Osteocyte (in vitro differentiated cells): ENCODE results near the gene DEGS2. TPM values are rescaled to one million over a fixed set of nuclear protein-coding genes. Genes with fewer than 3 reads are reported as not detected.

Source experiments
- DNase-seq: peaks from one replicate; pipeline ENCODE4 v3.0.0; 2021; ENCODE audit warnings: mixed read lengths; ENCODE audit not compliant: unreplicated experiment; ENCODE audit errors: extremely low spot score
- H3K27ac Mint-ChIP-seq: one replicate; pipeline ENCODE4 v1.8.0; 2021; ENCODE audit warnings: mild to moderate bottlenecking, mixed read lengths; ENCODE audit not compliant: unreplicated experiment
- H3K27me3 Mint-ChIP-seq: one replicate; pipeline ENCODE4 v1.8.0; 2021; ENCODE audit warnings: mixed read lengths; ENCODE audit not compliant: unreplicated experiment
- H3K36me3 Mint-ChIP-seq: one replicate; pipeline ENCODE4 v1.8.0; 2021; ENCODE audit warnings: mixed read lengths; ENCODE audit not compliant: unreplicated experiment
- H3K4me1 Mint-ChIP-seq: one replicate; pipeline ENCODE4 v1.8.0; 2021; ENCODE audit warnings: mixed read lengths; ENCODE audit not compliant: unreplicated experiment
- H3K4me3 Mint-ChIP-seq: one replicate; pipeline ENCODE4 v1.8.0; 2021; ENCODE audit warnings: mild to moderate bottlenecking, moderate library complexity, mixed read lengths; ENCODE audit not compliant: unreplicated experiment
- H3K9me3 Mint-ChIP-seq: one replicate; pipeline ENCODE4 v1.8.0; 2021; ENCODE audit warnings: mixed read lengths; ENCODE audit not compliant: unreplicated experiment
- CTCF ChIP-seq: fragments of 200-600 bp; sonication (generic); IDR thresholded peaks from 2 replicates; pipeline ENCODE4 v1.5.0; 2021; ENCODE audit warnings: antibody characterized with exemption, mild to moderate bottlenecking, moderate library complexity
- total RNA-seq: library from RNA; stranded (reverse); gene quantifications from 2 replicates; pipeline ENCODE4 v1.2.1, GENCODE V29; 2021

Gene DEGS2
- total RNA-seq, 1 donor from 2014 or later = 0.19 TPM

GRCh38 chr14:100202712-100203111, 43.3 kb upstream of the DEGS2 start:
- H3K36me3 Mint-ChIP-seq = peaks cover 2% of the 10 kb centered on the region
- no peaks in the 10 kb centered on the region for H3K9me3 Mint-ChIP-seq
- H3K27me3 Mint-ChIP-seq = no peaks in the 10 kb centered on the region
- TF ChIP-seq CTCF = no peak
- no peak overlapping the region for H3K4me3 Mint-ChIP-seq
- H3K4me1 Mint-ChIP-seq = peaks cover 4% of the 10 kb centered on the region
- H3K27ac Mint-ChIP-seq = no peak overlapping the region
- DNase-seq = no peak

- Mint-ChIP-seq H3K9me3 (no peaks in the 10 kb centered on the region), H3K36me3 (no peaks in the 10 kb centered on the region), H3K27me3 (no peaks in the 10 kb centered on the region), H3K4me3 (no peak overlapping the region), H3K4me1 (peaks cover 4% of the 10 kb centered on the region), H3K27ac (no peak overlapping the region)
- DNase-seq = no peak
- no peak for TF ChIP-seq CTCF
Measured at GRCh38 chr14:100201701-100202100, 42.3 kb upstream of the DEGS2 start.

- Mint-ChIP-seq H3K36me3 (no peaks in the 10 kb centered on the region), H3K27me3 (no peaks in the 10 kb centered on the region), H3K4me1 (peaks cover 4% of the 10 kb centered on the region), H3K9me3 (no peaks in the 10 kb centered on the region), H3K27ac (no peak overlapping the region), H3K4me3 (no peak overlapping the region)
- no peak for DNase-seq
- TF ChIP-seq CTCF = no peak
Measured at GRCh38 chr14:100200311-100200710, 40.9 kb upstream of the DEGS2 start.

GRCh38 chr14:100199240-100199860, 39.9 kb upstream of the DEGS2 start:
- Mint-ChIP-seq H3K27ac (no peak overlapping the region), H3K9me3 (no peaks in the 10 kb centered on the region), H3K4me1 (peaks cover 4% of the 10 kb centered on the region), H3K36me3 (no peaks in the 10 kb centered on the region), H3K4me3 (no peak overlapping the region), H3K27me3 (no peaks in the 10 kb centered on the region)
- no peak for TF ChIP-seq CTCF
- no peak for DNase-seq

GRCh38 chr14:100193417-100194357, 34.2 kb upstream of the DEGS2 start:
- H3K27me3 Mint-ChIP-seq = no peaks in the 10 kb centered on the region
- no peaks in the 10 kb centered on the region for H3K36me3 Mint-ChIP-seq
- no peak for TF ChIP-seq CTCF
- H3K27ac Mint-ChIP-seq = peak overlapping the region; percentile 79
- peaks cover 10% of the 10 kb centered on the region for H3K4me1 Mint-ChIP-seq
- peak overlapping the region; percentile 73 for H3K4me3 Mint-ChIP-seq
- H3K9me3 Mint-ChIP-seq = no peaks in the 10 kb centered on the region
- no peak for DNase-seq
